Activated T-helper 1 cell treated with Interleukin-2 at 50 U/mL for 16 hours (primary cell): ENCODE measurements around the gene RASGRF2.
"Not testable (repeated sequence)": the region's sequence is repeated elsewhere in the genome, so short reads cannot be mapped to it uniquely, and the experiment has no call there.

Source experiments
- DNase-seq: peaks from one replicate; pipeline ENCODE4 v3.0.0-alpha.2; 2020; ENCODE audit warnings: low read depth

RASGRF2 gene

DNA sequence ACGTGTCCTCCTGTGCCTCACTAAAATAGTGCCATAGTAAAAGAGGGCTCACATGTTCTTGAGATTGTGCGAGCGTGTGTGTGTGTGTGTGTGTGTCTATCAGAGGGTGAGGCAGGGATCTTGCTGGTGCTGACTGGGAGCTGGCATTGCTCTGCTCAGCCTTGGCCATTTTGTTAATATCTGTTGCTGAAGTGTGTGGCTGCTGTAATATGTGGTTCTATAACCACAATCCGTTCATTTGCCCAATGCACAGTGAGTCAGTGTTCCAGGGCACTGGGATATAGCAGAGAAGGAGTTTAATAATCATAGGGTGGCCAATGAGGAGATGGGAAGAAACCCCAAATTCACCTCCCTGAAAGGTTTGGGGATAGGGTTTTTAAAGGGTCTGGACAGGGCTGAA lies 61.3 kb downstream of the RASGRF2 start:
- no peak for DNase-seq

DNA sequence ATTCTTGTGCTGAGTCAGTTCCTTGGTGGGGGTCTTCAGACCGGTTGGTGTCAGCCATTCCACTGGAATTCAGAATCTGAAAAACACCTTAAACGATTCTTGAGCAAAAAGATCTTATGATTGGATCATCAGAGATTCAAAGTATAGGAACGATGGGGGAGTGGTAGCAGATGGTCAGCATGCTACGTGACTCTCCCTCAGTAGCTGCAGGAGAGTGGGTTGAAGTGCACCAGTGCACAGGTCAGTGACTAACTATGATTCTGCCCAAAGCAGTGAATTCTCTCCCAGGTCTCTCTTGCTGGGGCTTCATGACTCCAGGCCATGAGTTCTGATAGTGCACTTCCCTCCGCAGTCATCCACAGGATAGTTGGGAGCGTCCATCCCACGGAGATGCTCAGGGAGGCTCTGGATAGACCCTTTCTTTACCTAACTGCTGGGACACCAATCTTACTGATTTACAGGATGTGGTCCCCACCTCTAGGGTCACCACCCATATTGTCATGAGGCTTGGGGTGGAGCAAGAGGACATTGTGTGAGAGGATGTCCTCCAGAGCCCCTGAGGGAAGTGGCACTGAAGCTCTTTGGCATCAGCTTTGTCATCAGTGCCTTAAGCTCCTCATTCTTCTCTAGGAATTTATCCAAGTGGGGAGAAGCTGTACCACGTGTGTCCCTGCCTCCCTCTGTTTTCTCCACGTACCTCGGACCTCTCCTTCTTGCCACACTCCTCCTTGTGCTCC lies 62.0 kb downstream of the RASGRF2 start:
- no peak for DNase-seq

DNA sequence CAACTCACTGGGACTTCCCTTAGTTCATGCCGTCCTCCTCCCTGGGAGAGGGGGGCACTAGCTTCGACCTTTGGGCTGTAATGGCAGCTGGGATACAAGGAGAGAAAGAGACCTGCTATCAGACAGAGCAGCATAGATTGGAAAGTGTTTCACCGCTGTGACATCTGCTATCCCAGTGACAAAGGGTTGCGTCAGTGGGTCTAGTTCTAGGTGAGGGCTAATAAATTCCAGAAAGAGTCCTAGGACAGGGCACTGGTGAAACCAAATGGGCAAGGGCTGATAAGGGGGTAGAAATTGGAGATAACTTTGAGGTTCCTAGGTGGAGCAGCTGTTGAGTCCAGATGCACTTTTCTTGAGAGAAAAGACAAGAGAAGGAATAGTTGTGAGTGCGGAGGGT lies 62.5 kb downstream of the RASGRF2 start:
- no peak for DNase-seq

DNA sequence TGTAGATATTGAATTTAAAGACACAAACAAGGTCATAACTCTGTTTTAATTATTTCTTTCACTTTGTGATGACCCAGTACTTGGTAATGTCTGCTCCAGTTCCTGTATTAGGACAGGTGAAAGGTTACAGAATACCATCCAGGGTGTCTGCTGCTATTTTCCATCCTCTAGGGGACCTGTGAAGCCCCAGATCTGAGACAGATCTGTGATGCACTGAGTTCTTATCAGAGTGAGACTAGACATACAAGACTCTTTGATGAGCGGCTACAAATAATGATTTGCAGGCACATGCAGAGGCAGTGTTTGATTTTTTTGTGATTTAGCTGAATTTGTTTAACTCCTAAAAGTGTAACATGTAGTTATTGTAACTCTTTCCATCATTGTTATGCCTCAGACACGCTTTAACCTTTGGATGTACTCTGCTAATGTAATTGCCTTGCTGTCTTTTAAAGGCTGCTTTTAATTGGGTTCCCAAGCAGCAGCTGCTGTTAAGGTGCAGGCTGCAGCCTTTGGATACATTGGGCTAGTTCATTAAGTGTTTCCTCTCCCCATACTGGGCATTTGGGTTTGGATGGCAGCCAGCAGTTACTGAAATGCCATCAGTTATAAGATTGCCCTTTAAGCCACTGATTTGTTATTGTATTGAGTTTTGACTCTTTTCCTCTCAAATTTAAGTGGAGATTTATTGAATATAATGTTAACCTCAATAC lies 63.3 kb downstream of the RASGRF2 start:
- no peak for DNase-seq

DNA sequence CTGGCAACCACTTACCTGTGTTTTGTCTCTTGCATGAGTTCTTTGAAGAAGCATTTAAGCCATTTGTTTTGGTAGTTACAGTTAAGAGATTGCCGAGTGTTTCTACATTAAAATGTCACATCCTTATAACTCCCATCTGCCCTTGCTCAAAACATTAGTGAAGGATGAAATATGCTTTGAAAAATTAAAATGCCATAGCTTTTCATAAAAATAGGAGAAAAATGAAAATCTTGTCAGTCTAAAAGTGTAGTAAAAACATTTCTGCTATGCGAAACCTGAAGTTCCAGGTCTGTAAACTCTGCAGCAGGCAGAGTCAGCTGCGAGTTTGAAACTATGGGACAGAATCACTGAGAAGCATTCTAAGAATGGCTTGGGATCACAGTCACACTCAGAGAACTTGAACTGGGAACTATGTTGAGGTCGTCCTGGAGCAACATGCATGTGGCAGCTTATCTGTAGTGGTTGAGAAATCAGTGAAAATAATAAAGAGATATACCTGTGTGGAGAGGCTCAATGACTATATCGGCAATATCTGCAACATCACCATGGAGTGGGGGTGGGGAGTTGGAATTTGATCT lies 67.4 kb downstream of the RASGRF2 start:
- no peak for DNase-seq

DNA sequence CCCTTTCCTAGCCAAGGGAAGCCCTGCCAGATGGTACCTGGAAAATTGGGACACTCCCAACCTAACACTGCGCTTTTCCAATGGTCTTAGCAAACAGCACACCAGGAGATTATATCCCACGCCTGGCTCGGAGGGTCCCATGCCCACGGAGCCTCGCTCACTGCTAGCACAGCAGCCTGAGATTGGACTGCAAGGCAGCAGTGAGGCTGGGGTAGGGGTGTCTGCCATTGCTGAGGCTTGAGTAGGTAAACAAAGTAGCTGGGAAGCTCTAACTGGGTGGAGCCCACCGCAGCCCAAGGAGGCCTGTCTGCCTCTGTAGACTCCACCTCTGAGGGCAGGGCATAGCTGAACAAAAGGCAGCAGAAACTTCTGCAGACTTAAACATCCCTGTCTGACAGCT lies 68.7 kb downstream of the RASGRF2 start:
- not testable (repeated sequence) for DNase-seq

DNA sequence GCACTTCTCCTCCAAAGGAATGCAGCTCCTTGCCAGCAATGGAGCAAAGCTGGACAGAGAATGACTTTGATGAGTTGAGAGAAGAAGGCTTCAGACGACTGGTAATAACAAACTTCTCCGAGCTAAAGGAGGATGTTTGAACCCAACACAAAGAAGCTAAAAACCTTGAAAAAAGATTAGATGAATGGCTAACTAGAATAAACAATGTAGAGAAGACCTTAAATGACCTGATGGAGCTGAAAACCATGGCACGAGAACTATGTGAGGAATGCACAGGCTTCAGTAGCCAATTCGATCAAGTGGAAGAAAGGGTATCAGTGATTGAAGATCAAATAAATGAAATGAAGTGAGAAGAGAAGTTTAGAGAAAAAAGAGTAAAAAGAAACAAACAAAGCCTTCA lies 69.6 kb downstream of the RASGRF2 start:
- not testable (repeated sequence) for DNase-seq

DNA sequence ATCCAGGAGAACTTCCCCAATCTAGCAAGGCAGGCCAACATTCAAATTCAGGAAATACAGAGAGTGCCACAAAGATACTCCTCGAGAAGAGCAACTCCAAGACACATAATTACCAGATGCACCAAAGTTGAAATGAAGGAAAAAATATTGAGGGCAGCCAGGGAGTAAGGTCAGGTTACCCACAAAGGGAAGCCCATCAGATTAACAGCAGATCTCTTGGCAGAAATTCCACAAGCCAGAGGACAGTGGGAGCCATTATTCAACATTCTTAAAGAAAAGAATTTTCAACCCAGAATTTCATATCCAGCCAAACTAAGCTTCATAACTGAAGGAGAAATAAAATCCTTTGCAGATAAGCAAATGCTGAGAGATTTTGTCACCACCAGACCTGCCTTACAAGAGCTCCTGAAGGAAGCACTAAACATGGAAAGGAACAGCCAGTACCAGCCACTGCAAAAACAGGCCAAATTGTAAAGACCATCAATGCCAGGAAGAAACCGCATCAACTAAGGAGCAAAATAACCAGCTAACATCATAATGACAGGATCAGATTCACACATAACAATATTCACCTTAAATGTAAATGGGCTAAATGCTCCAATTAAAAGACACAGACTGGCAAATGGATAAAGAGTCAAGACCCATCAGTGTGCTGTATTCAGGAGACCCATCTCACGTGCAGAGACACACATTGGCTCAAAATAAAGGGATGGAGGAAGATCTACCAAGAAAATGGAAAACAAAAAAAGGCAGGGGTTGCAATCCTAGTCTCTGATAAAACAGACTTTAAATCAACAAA lies 70.3 kb downstream of the RASGRF2 start:
- DNase-seq: not testable (repeated sequence)

DNA sequence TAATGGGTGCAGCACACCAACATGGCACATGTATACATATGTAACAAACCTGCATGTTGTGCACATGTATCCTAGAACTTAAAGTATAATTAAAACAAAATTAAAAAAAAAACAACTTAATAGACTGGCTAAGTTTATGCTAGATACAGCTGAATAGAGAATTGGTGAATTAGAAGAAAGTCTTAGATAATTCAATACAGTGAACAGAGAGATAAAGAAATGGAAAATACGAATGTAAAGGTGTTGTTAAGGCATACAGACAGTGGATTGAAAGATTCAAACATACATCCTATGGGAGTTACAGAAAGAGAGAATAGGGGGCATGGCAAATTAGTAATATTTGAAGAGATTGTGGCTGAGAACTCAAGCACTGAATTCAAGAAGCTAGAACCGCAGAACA lies 75.4 kb downstream of the RASGRF2 start:
- DNase-seq: no peak

DNA sequence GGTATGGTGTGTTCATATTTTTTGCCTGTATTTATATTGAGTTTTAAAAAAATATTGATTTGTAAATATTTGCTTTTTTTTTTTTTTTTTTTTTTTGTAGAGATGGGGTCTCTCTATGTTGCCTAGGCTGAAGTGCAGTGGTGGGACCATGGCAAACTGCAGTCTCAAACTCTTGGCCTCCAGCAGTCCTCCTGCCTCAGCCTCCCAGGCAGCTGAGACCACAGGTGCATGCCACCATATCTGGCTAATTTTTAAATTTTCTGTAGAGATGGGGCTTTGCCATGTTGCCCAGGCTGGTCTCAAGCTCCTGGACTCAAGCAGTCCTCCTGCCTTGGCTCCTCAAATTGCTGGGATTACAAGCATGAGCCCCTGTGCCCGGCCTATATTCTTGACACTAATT lies 78.3 kb downstream of the RASGRF2 start:
- no peak for DNase-seq

DNA sequence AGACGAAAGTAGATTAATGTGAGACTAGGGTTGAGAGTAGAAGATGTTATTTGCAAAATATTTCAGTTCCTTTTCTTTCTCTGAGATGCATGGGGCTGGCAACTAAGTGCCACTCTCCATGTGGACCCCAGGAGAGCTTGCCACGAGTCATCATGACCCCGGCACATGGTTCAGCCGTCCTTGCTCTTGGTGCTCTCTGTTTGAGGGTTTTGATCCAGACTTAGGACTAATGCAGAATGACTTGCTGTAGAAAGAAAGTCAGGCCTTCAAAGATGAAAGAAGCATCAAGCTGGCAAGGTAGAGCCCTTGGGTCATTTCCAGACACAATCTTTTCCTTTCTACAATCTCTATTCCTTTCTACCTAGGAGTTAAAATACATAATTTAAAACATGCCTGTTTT lies 84.7 kb downstream of the RASGRF2 start:
- no peak for DNase-seq

DNA sequence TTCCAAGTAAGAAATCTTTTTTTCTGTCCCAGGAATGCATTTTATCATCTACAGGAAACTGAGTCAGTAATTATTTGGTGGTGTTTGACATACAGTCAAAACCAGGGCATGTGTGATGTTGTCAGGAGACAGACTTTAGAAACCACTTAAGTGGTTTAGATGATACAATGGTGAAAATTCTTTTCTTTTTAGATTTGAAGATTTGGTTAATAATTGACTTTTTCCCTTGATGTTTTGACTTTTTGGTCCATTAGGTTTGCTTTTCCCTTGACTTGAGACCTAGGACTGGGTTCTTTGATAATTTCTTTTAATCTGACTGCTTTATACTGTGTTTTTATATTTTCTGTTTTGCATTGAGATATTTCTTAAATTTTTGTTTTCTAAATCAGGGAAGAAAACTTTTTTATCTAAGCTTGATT lies 85.2 kb downstream of the RASGRF2 start:
- DNase-seq: no peak

DNA sequence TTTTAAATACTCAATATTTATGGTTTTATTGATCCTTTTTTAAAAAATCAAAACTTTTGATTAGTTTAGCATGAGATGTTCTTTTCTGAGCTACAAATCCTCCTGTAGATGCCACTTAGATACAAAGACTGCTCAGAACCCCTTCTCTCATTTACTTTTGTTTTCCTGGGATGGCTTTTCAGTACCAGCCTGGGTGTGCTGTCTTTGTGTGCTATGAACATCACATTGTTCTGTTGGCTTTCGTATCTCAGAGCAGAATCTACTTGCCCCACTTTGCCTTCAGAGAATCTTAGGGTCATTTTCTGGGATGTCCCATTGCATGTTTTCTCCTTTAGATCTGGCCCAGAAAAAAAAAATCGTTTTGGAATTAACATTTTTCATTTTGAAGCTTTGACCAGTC lies 85.9 kb downstream of the RASGRF2 start:
- no peak for DNase-seq

DNA sequence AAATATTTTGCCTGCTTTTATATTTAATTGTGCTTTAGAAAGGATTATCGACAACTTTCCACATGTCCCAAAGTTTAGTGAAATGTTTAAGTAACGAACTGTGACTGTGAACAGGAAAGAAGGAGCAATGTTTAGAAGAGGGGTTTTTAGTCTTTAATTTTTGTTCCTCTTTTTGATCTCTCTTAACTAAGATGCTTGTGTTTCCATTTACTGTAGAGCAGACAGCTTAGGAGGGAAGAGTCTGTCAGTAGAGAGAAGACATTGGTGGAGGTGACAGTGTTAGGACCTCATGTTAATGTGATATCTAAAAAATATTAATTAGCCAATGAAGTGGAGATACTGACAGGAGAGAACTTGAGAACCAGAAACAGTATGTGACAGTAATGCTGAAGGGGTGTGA lies 92.2 kb downstream of the RASGRF2 start:
- DNase-seq: no peak

DNA sequence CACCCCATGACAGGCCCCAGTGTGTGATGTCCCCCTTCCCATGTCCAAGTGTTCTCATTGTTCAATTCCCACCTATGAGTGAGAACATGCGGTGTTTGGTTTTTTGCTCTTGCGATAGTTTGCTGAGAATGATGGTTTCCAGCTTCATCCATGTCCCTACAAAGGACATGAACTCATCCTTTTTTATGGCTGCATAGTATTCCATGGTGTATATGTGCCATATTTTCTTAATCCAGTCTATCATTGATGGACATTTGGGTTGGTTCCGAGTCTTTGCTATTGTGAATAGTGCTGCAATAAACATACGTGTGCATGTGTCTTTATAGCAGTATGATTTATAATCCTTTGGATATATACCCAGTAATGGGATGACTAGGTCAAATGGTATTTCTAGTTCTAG lies 93.1 kb downstream of the RASGRF2 start:
- DNase-seq: not testable (repeated sequence)

DNA sequence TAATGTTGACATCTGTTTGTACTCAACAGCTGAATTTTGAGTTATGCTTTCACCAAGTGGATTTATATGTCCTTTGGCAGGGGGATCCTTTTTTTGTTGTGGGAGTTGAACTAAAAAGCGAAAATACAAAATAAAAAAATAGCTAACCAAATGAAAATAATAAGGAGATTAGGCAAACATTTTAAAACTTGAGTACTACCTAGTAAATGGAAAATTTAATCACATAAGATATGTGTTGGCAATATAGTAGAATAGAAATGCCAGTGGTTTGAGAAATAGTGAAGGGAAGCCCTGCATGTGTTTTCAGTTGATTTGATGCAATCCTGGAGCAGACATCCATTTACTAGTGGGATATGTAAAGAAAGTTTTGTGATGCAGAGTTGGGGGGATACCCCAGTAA lies 98.0 kb downstream of the RASGRF2 start:
- DNase-seq: no peak

DNA sequence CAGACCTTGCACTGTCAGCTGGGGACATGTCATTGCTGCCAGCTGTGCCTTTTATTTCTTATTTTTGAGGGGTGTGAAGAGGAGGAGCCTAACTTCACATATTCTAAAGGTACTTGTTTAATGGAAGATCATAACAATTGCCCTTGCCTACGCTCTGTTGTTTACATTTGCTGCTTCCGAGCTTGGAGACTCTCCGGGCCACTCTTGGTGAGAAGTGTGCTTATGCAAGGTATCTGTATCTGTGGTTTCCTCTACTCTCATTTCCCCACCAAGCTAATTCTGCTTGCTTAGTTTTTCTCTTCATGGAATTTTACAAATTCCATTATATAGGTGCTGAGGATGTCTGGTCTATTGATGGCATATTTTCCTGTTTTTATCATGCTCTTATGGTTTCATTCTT lies 105.3 kb downstream of the RASGRF2 start:
- DNase-seq: no peak

DNA sequence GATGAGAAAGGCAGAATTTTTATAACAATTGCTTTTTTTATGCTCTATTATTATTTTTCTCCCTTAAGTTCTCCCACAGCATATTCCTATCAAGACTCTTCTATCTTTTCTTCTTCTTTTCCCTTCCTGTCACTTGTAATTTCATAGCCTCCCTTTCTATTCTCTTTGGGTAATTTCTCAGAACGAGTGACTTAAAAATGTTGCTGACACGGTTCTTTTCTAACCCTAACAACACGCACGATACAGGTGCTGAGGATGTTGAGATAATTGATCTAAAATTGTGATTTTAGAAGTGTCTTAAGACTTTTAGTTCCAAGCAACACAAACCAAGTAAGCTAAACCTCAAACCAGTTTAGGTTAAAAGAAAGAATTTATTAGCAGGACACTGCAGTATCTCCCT lies 105.9 kb downstream of the RASGRF2 start:
- DNase-seq: no peak

DNA sequence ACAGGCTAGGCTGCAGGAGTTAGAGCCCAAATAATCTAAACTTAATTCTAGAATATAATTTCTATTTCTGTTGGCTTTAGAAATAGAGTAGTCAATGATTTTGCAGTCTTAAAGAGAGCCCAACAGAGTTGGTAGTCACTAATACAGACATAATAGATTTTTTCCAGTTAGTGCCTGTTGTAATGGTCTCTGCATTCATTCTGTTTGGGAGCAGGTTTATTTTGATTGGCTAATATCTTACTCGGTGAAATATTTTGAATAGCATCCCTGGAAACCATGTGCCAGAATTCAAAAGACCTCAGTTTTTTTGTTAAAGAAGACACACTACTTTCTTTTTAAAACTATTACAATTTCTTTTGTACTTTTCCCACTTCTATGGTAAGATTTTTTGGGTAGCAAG lies 107.2 kb downstream of the RASGRF2 start:
- no peak for DNase-seq

DNA sequence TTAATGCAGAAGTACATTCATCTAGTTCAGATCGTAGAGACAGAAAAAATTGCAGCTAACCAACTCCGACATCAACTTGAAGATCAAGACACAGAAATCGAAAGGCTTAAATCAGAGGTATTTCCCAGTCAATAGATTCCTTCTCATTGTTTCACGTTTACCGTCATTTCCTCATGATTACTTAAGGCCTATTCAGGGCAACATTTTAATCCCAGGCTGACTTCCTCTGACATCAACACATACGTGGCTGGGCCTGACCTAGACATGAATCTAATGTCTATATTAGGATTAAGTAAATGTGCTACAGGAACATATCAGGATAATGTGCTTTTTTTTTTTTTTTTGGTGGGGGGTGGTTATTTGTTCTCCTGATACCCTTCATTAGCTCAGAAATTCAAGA lies 107.9 kb downstream of the RASGRF2 start:
- no peak for DNase-seq

DNA sequence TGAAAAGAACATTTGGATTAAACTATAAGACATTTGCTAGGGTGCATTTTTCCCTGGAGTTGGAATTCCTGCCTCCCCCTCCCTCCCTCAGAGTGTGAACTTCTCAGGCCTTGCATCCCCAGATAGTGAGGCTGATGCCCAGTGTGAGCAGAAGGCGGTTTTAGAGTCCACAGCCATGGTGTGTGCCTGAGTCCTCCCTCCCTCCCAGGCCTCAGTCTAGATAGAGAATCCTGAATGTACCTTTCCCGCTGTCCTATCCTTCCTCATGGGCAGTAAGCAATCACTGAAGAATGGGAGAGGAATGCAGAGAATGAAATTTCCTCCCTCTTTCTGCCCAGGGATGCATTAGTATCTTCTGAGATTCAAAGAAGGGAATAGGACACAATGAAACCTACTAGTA lies 108.5 kb downstream of the RASGRF2 start:
- DNase-seq: no peak

DNA sequence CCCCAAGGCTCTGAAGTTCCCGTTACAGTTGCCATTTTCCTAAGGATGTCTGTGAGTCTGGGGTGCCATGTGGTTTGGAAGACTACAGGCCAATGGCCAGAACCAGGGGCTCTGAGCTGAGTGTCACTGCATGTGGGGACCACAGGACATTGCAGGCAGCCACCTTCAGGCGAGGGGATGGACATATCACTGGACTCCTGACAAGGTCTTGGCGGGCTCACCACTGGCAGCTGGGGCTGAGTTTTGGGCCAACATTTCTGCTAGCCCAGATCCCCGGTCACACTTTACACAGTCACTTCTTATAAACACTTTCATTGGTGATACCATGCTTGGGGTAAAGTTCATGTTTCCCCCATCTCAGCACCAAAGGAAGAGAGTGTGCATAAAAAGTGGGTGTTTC lies 109.8 kb downstream of the RASGRF2 start:
- no peak for DNase-seq
